ENCODE data around the gene MAPT.
"Not testable (repeated sequence)": the region's sequence is repeated elsewhere in the genome, so short reads cannot be mapped to it uniquely, and the experiment has no call there.

Gene MAPT

DNA sequence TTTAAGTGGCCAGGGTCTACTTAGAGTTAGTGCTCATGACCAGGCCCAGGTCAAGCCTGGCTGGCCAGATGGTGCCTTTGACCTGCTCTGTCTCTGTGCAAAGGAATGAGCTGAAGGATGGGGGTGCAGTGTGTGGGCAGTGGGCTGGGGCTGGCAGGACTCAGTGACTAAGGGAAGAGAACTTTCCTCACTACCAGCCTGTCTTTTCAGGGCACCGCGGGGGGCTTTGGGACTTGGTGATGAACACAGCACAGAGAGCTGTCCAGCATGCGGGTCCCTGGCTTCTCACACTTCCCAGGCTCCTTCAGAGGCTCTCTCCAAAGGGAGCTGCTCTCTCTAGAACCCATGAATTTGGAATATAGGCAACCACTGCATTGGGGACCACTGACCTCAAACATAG, 61.7 kb downstream of the MAPT start:
- ATAC-seq = no peak

DNA sequence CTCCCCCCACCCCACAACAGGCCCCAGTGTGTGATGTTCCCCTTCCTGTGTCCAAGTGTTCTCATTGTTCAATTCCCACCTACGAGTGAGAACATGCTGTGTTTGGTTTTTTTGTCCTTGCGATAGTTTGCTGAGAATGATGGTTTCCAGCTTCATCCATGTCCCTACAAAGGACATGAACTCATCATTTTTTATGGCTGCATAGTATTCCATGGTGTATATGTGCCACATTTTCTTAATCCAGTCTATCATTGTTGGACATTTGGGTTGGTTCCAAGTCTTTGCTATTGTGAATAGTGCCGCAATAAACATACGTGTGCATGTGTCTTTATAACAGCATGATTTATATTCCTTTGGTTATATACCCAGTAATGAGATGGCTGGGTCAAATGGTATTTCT, 62.4 kb downstream of the MAPT start:
- not testable (repeated sequence) for ATAC-seq

DNA sequence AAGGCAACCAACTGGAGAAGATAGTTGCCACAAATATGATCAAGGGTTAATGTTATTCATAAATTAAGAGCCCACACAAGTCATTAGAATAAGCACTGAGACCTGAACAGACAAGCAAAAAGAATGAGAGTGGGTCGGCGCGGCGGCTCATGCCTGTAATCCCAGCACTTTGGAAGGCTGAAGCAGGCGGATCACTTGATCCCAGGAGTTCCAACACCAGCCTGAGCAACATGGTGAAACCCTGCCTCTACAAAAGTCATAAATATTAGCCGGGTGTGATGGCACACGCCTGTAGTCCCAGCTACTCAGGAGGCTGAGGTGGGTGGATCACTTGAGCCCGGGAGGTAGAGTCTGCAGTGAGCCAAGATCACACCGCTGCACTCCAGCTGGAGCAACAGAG, 64.0 kb downstream of the MAPT start:
- no peak for ATAC-seq

DNA sequence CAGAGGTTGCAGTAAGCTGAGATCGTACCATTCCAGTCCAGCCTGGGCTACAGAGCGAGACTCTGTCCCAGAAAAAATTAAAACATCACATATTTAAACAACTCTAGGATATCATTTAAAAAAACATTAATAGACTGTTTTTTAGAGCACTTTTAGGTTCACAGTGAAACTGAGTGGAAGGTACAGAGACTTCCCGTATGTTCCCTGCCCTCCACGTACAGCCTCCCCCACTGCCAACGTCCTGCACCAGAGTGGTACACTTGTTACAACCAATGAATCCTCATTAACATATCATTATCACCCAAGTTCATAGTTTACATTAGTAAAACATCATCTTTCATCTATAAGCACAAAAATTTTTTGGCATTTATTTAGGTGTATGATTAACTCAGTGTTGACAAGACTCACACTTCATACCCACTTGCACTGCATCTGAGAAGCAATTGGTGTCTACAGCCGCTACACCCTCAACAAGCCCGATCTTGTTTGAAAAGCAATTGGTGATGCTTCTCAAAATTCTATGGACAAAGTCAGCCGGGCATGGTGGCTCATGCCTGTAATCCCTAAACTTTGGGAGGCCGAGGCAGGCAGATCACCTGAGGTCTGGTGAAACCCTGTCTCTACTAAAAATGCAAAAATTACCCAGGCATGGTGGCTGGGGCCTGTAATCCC, 64.8 kb downstream of the MAPT start:
- ATAC-seq = no peak

DNA sequence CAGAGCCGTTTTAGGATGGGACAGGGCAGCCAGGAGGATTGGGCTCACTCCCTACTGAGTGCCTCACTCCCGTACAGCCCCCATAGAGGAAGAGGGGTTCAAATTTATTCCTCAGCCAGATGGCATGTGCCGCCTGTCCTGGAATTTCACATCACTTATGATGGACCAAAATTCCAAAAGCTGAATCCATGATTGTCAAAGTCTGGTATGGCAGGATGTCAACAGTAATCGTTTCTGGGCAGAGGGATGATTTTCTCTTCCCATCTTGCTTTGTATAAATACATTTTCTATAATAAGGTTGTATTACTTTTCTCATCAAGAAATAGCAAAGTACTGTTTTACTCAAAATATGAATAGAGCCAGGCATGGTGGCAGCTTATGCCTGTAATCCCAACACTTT, 66.0 kb downstream of the MAPT start:
- ATAC-seq = no peak

DNA sequence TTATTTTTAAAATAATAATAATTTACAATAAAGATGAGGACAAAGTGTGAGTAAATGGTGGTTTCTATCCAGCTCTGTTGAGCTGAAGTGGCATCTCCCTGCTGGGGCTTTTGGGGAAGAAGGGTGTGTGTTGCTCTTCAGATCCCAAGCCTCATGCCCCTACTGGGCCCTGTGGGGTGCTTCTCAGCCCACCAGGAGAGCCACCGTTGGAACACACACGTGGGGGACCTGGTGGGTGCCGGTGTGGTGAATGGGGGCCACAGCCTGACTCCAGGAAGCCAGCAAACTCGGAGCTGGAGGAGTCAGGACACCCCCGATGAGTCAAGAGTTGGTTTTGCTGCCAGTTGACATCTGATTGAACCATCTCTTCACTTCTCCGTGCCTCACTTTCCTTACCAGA, 66.9 kb downstream of the MAPT start:
- no peak for ATAC-seq

DNA sequence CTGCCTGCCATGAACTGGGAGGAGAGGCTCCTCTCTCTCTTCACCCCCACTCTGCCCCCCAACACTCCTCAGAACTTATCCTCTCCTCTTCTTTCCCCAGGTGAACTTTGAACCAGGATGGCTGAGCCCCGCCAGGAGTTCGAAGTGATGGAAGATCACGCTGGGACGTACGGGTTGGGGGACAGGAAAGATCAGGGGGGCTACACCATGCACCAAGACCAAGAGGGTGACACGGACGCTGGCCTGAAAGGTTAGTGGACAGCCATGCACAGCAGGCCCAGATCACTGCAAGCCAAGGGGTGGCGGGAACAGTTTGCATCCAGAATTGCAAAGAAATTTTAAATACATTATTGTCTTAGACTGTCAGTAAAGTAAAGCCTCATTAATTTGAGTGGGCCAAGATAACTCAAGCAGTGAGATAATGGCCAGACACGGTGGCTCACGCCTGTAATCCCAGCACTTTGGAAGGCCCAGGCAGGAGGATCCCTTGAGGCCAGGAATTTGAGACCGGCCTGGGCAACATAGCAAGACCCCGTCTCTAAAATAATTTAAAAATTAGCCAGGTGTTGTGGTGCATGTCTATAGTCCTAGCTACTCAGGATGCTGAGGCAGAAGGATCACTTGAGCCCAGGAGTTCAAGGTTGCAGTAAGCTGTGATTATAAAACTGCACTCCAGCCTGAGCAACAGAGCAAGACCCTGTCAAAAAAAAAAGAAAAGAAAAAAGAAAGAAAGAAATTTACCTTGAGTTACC, 68.0 kb downstream of the MAPT start:
- no peak for ATAC-seq

DNA sequence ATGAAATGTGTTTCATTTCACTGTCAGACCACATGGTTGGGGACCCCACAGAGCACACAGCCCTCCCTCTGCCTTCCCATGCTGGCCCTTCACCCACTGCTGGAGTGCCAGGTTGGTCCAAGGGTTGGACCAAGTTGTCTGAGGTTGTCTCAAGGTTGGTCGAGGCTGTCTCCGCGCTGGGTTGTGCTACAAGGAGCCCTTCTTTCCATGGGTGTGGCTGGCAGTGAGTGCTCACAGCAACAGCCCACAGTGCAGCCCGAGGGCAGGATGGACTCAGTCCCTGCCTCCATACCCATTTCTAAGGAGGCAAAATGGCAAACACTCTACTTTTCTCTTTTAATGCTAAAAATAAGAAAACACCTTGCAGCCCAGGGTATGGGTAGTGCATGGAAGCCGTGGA, 68.9 kb downstream of the MAPT start:
- ATAC-seq = no peak

DNA sequence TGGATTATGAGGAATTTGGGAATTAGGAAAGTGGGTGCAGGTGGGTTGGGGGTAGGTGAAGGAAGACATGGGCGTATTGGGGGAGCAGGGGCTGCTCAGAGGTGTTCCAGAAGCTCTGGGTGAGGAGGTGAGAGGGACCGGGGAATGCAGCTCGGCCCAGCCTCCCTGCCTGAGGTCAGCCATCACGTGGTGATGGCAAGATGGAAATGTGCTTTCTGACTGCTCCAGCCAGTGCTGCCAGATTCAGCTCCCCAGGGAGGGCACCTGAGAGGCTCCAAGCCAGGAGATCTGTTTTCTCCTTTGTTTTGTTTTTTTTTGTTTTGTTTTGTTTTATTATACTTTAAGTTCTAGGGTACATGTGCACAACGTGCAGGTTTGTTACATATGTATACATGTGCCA, 69.5 kb downstream of the MAPT start:
- no peak for ATAC-seq

DNA sequence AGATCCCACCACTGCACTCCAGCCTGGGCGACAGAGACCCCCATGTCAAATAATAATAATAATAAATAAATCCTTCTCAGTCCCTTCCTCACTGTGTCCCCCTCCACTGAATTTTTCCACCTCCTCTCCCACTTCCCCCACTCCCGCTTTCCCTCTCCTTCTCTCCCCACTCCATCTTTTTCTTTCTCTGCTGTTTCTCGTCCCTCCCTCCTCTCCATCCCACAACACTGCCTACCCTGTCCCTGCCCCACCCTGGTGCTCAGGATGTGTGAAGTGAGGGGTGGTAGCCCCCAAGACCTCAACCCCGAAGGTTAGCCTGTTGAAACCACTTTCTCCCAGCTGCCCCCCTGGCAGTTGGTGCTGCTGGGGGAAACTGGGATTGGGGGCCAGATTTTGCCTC, 70.3 kb downstream of the MAPT start:
- no peak for ATAC-seq

DNA sequence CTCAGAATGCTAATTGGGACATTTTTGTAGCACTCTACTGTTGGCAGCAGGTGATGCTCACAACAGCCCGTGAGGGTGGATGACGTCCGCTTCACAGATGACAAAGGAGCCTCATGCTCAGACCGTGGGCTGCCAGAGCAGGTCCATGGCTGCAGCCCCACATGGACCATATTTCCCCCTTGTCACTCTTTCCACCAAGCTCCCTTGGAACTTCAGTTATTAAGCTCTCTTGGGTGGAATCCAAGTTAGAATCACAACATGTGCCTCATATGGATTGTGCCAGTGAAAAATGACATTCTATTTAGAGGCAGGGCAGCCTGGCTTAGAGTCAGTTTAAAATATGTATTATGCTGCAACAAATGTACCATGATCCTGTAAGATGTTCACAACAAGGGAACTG, 71.5 kb downstream of the MAPT start:
- no peak for ATAC-seq

DNA sequence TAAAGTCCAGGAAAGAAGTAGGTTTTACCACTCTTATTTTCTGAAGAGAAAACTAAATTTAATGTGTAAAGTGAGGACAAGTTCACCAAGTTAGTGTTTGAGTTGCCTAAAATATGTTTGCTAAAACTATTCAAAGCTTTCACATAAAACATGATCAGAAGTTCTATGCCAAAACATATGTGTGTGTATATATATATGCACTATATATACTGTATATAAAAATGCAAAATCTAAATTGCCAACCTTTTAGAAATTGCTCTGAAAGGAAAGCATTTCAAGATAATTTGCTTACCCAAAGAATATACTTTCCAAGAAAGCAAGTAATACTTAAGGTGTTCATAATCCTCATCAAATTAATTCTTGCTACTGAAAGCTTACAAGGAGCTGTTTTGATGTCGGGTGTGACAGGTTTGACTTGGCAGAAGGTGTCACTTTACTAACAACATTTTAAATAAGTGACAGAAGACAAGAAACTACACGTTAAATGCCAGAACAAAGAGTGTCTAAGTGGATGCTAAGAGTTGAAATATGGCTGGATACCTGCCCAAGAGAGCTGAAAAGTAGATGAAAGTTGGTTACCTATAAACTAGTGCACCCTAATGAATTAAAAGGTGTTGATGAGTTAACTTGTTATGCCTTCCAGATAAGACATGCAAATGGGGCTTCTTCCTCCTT, 72.4 kb downstream of the MAPT start:
- no peak for ATAC-seq

DNA sequence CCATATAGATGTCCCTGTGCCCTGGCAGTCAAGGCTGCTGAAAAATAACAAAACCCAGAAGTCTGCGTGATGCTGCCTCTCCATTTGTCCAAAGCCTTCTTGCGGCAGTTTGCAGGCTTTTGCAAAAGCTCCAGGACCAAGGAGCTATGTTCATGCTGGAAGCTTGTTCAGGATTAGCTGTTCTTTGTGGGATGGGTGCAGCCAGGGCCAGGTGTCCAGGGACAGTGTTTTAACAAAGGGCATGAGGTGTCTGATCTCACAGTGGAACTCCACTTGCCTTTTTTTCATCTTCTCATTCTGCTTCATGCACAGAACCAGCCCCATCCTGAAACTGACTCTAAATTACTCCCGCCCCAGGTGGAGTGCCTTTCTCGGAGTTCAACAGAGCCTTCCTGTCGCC, 73.0 kb downstream of the MAPT start:
- ATAC-seq = no peak

DNA sequence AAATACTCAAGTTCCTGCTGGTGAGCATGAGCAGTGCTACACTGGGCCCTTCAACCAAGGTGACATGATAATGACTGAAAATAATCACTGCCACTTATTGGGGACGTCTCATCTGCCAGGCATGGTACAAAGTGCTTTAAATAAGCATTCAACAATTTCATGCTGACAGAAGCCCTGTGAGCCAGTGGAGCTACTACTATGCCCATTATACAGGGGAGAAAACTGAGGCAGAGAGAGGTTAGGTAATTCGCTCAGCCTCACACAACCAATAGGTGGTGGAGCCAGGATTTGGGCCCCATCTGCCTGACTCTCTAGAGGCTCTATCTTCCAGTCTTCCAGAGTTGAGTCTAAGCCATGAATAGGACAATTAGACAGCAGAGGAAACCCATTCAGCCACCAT, 74.4 kb downstream of the MAPT start:
- no peak for ATAC-seq

DNA sequence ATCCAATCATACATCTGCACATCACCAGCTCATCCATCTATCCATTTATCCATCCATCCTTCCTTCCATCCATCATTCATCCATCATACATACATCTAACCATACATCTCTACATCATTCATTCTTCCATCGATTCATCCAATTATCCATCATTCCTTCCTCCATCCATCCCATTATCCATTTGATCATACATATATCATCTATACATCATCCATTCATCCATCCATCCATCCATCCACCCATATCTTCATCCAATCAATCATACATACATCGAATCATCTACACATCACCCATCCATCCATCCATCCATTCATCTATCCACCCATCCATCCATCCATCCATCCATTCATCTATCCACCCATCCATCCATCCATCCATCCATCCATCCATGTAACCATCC, 75.4 kb downstream of the MAPT start:
- no peak for ATAC-seq

DNA sequence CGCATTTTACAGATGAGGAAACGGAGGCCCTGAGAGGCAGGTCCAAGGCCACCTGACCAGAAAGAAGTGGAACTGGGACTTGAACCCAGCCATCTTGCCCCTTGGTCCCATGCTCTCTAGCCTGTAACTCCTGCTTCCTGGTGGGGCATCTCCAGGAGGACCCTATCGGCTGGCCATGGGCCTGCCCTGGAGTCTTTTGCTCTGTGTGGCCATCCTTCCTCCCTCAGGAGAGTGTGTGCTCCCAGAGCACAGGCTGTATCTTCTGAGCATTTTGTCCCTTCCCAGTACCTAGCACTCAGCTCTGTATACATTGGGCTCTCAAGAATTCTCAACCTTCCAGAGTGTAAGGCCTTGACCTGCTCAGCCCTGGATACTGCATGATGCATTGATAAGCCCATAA, 76.3 kb downstream of the MAPT start:
- ATAC-seq = no peak

DNA sequence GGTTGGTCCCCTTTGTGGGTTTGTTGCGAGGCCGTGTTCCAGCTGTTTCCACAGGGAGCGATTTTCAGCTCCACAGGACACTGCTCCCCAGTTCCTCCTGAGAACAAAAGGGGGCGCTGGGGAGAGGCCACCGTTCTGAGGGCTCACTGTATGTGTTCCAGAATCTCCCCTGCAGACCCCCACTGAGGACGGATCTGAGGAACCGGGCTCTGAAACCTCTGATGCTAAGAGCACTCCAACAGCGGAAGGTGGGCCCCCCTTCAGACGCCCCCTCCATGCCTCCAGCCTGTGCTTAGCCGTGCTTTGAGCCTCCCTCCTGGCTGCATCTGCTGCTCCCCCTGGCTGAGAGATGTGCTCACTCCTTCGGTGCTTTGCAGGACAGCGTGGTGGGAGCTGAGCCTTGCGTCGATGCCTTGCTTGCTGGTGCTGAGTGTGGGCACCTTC, 77.4 kb downstream of the MAPT start:
- no peak for ATAC-seq

DNA sequence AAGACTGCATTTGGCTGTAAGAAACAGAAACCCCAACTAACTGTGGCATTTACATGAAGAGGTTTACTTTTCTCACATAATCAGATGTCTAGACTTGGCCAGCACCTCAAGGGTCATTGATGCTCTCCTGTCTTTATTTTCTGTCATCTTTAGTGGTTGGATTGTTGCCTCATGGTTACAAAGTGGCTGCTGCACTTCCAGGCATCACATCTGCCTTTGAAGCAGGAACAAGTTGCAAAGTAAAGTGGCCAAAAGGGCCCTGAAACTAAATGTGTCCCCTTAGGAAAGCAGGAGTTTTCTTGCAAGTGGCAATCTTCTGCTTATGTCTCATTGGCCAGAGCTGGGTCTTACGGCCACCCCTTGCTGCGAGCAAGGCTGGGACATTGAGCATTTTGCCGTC, 78.2 kb downstream of the MAPT start:
- no peak for ATAC-seq

DNA sequence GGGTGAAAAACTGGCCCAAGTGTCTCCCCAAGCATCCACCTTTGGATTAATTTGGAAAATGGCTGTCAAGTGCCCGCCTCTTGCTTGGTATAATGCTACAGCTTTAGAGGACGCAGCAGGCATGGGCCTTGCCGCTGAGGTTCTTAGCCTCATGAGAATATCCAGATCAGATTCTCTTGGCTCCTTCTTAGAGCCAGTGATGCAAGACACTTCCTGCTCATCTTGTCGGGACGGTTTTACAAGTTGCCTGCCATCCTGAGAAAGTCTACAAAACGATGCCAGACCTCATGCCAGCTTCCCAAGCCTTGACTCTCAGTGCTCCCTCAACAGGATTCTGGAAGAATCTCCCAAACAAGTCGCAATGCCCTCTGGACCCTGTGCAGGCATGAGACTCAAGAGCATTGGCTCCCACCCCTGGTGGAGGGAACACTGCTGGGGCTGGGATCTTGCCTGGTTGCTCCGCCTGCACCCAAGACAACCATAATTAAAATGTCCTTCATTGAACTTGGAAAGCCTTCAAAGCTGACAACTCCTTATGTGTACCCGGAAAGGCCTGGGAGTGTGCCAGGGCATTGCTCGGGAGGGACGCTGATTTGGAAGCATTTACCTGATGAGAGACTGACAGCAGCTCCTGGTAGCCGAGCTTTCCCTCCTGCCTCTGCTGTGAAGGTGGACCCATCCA, 78.9 kb downstream of the MAPT start:
- no peak for ATAC-seq

DNA sequence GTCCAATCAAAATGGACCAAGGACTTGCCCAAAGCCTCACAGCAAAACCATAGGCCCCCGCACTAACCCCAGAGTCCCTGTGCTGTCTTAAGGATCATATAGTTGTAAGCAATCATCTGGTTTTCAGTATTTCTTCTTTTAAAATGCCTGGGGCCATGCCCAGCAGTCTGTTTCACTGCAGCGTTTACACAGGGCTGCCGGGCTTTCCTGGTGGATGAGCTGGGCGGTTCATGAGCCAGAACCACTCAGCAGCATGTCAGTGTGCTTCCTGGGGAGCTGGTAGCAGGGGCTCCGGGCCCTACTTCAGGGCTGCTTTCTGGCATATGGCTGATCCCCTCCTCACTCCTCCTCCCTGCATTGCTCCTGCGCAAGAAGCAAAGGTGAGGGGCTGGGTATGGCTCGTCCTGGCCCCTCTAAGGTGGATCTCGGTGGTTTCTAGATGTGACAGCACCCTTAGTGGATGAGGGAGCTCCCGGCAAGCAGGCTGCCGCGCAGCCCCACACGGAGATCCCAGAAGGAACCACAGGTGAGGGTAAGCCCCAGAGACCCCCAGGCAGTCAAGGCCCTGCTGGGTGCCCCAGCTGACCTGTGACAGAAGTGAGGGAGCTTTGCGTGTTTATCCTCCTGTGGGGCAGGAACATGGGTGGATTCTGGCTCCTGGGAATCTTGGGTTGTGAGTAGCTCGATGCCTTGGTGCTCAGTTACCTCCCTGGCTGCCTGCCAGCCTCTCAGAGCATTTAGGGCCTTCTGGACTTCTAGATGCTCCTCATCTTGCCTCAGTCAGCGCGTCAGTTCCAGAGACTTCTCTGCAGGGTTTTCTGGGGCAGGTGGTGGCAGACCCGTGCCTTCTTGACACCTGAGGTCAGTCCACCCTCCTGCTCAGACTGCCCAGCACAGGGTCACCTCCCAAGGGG, 79.8 kb downstream of the MAPT start:
- no peak for ATAC-seq

DNA sequence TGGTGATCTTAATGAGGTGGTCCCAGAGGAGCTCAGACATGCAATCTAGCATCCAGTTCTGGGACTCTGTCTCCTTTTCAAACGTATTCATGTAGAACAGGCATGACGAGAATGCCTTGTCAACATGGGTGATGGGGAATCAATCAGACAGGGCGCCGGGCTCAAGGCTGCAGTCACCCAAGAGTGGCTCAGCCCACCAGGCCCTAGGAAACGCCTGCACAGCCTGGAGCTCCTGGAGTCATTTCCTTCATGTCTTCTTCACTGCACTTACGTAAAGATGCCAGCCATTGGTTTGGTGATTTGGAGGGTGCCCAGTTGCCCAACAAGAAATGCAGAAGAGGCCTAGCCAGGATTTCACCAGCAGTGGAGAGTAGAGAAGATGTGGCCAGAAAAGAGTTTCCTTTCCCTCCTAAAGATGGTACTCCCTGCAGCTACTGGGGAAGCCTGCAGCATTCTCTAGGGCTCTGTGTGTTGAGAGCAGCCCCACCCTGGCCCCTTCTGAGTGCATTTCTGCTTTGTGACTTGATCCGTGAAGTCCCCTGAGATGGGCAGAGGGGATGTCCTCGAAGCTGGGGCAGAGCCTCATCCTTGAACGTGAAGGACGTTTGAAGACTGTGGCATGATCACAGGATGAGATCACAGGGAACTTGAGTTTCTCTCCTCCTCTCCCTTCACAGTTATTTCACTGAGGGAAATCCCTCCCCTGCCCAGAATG, 80.7 kb downstream of the MAPT start:
- ATAC-seq = peak; percentile 25 to 41

Measured in activated CD4-positive, CD25-positive, alpha-beta regulatory T cell treated with anti-CD3 and anti-CD28 coated beads, Interleukin-2, amount 50 U/mL, for 24 hours (primary cell).